OCI-LY3 (cell line): ENCODE data around the gene ABCD1.

Experiments used
- CTCF ChIP-seq: fragments of 200-600, 300-600 bp; sonication (generic); IDR thresholded peaks from 2 replicates; pipeline ENCODE4 v1.5.1; 2014; ENCODE audit warnings: antibody characterized with exemption, low read length, low read depth
- EZH2phosphoT487 ChIP-seq: fragments of 200-600 bp; shearing (Covaris generic); IDR thresholded peaks from 2 replicates; pipeline ENCODE4 v1.6.1; 2018; ENCODE audit warnings: antibody characterized with exemption, mixed run types, low read depth

- TF ChIP-seq CTCF (peak; percentile 46), EZH2phosphoT487 (no peak)
Measured at GRCh38 chrX:153708415-153708814, 16.2 kb upstream of the ABCD1 start.
